Activated CD8-positive, alpha-beta memory T cell treated with anti-CD3 and anti-CD28 coated beads for 36 hours (primary cell): Measurements from ENCODE around the gene FXYD1. TPM values are rescaled to one million over a fixed set of nuclear protein-coding genes. Genes with fewer than 3 reads are reported as not detected.
"Not testable (repeated sequence)": the region's sequence is repeated elsewhere in the genome, so short reads cannot be mapped to it uniquely, and the experiment has no call there.

Experiments
- CTCF ChIA-PET: fragments of 350-600 bp; sonication (Branson Sonifier 250); formaldehyde crosslinking; loops from one replicate; lab custom pipeline; 2021; ENCODE audit warnings: antibody characterized with exemption; lab: Charles Lee
- POLR2A ChIA-PET: fragments of 350-600 bp; sonication (Branson Sonifier 250); formaldehyde crosslinking; loops from one replicate; lab custom pipeline; 2021; ENCODE audit warnings: antibody characterized with exemption; lab: Charles Lee
- total RNA-seq, 2 experiments: library from RNA; stranded (reverse); gene quantifications; one replicate each; pipeline ENCODE4 v1.2.3, GENCODE V29; 2021

FXYD1 gene
- total RNA-seq: not detected

- ChIA-PET CTCF (no interaction called here), POLR2A (no interaction called here)
Observed at GRCh38 chr19:35138305-35138892, at the start of gene FXYD1. FXYD1 (plus strand) TSS chr19:35138824; CDS start chr19:35140080, 1,256 bp downstream.

- CTCF ChIA-PET: interaction anchor here (0.8 to 2.9 kb wide), 4 partner anchors 8 to 52 kb away, joined by 3 to 10 read pairs (median 3); no protein-coding TSS in a partner anchor
- POLR2A ChIA-PET: no interaction called here
Observed at GRCh38 chr19:35089554-35089953, 49.1 kb upstream of the FXYD1 start.

- ChIA-PET POLR2A (no interaction called here), CTCF (interaction anchor here (0.8 to 2.9 kb wide), 5 partner anchors 9 to 52 kb away, joined by 3 to 10 read pairs (median 3); no protein-coding TSS in a partner anchor)
Observed at GRCh38 chr19:35090160-35090505, 48.5 kb upstream of the FXYD1 start.

- ChIA-PET POLR2A (no interaction called here), CTCF (interaction anchor here (0.8 to 2.9 kb wide), 8 partner anchors 9 to 47 kb away, joined by 3 to 10 read pairs (median 4); no protein-coding TSS in a partner anchor)
Observed at GRCh38 chr19:35090506-35091214, 48.0 kb upstream of the FXYD1 start.

- ChIA-PET CTCF (interaction anchor here (1.5 to 2.9 kb wide), 2 partner anchors 27 to 34 kb away, joined by 3 to 10 read pairs; no protein-coding TSS in a partner anchor), POLR2A (no interaction called here)
Observed at GRCh38 chr19:35093430-35093829, 45.2 kb upstream of the FXYD1 start.

- CTCF ChIA-PET: no interaction called here
- POLR2A ChIA-PET: no interaction called here
Observed at GRCh38 chr19:35093941-35094647, 44.5 kb upstream of the FXYD1 start.

- CTCF ChIA-PET: no interaction called here
- POLR2A ChIA-PET: no interaction called here
Observed at GRCh38 chr19:35094656-35095055, 44.0 kb upstream of the FXYD1 start.

GRCh38 chr19:35095667-35096368 lies 42.8 kb upstream of the FXYD1 start:
- ChIA-PET CTCF (no interaction called here), POLR2A (no interaction called here)

GRCh38 chr19:35098413-35099049 lies 40.1 kb upstream of the FXYD1 start:
- ChIA-PET CTCF (interaction anchor here (1.5 kb wide), 1 partner anchor 17 kb away, joined by 4 read pairs; no protein-coding TSS in a partner anchor), POLR2A (no interaction called here)

- CTCF ChIA-PET: interaction anchor here (1.5 kb wide), 1 partner anchor 16 kb away, joined by 4 read pairs; no protein-coding TSS in a partner anchor
- POLR2A ChIA-PET: no interaction called here
Observed at GRCh38 chr19:35099155-35099896, 39.3 kb upstream of the FXYD1 start.

- CTCF ChIA-PET: interaction anchor here (1.3 kb wide), 1 partner anchor 9 kb away, joined by 3 read pairs; no protein-coding TSS in a partner anchor
- POLR2A ChIA-PET: no interaction called here
Observed at GRCh38 chr19:35099897-35100275, 38.7 kb upstream of the FXYD1 start.

- CTCF ChIA-PET: interaction anchor here (0.5 to 1.3 kb wide), 2 partner anchors 10 to 127 kb away, joined by 3 read pairs; no protein-coding TSS in a partner anchor
- POLR2A ChIA-PET: no interaction called here
Observed at GRCh38 chr19:35100588-35101533, 37.8 kb upstream of the FXYD1 start.

- CTCF ChIA-PET, POLR2A ChIA-PET: not testable (repeated sequence)
Observed at GRCh38 chr19:35101949-35102348, 36.7 kb upstream of the FXYD1 start.

GRCh38 chr19:35103614-35104013 lies 35.0 kb upstream of the FXYD1 start:
- POLR2A ChIA-PET: not testable (repeated sequence)
- CTCF ChIA-PET: interaction anchor here (0.6 kb wide), 1 partner anchor 490 kb away, joined by 4 read pairs; no protein-coding TSS in a partner anchor

- ChIA-PET CTCF (interaction anchor here (0.6 kb wide), 1 partner anchor 489 kb away, joined by 4 read pairs; no protein-coding TSS in a partner anchor), POLR2A (no interaction called here)
Observed at GRCh38 chr19:35104361-35104760, 34.3 kb upstream of the FXYD1 start.

- CTCF ChIA-PET: no interaction called here
- POLR2A ChIA-PET: no interaction called here
Observed at GRCh38 chr19:35105047-35105410, 33.6 kb upstream of the FXYD1 start.
